ENCODE data around the gene NCBP2L. TPM values are rescaled to one million over a fixed set of nuclear protein-coding genes. Genes with fewer than 3 reads are reported as not detected.

Gene NCBP2L
- total and polyA plus RNA-seq, 2 experiments from 2014 or later: 0.39 TPM; not detected in 1

GRCh38 chrX:107752714-107753113 lies 24.8 kb upstream of the NCBP2L start:
- Histone ChIP-seq H3K27ac (no peak overlapping the region), H3K9me3 (ENCODE audit: low read depth) (no peaks in the 10 kb centered on the region), H3K4me3 (no peak overlapping the region), H3K9me2 (replicated peaks; ENCODE audit: insufficient read depth) (no peaks in the 10 kb centered on the region), H3K4me2 (no peak overlapping the region), H3K27me3 (no peaks in the 10 kb centered on the region), H2AFZ (no peak overlapping the region), H3K79me2 (peaks cover 13% of the 10 kb centered on the region), H3K36me3 (replicated peaks; ENCODE audit: insufficient read depth, low read depth) (no peaks in the 10 kb centered on the region), H4K20me1 (ENCODE audit: insufficient read depth, poor library complexity, severe bottlenecking) (peaks cover 2% of the 10 kb centered on the region), H3K4me1 (ENCODE audit: insufficient read depth) (peaks cover 11% of the 10 kb centered on the region)
- no peak for DNase-seq (ENCODE audit: low spot score)
- TF ChIP-seq CTCF (IDR thresholded peaks at IDR 0.05; ENCODE audit: poor library complexity): no peak
- TF ChIP-seq EZH2phosphoT487 (IDR thresholded peaks at IDR 0.05; ENCODE audit: low read depth, severe bottlenecking, unreplicated experiment): no peak
- TF ChIP-seq EZH2 (IDR thresholded peaks at IDR 0.05; ENCODE audit: borderline replicate concordance): no peak
- WGBS (ENCODE audit: low lambda C conversion rate, missing lambda C conversion rate): 90% methylated on average over 3 of the region's 3 CpGs

DNA sequence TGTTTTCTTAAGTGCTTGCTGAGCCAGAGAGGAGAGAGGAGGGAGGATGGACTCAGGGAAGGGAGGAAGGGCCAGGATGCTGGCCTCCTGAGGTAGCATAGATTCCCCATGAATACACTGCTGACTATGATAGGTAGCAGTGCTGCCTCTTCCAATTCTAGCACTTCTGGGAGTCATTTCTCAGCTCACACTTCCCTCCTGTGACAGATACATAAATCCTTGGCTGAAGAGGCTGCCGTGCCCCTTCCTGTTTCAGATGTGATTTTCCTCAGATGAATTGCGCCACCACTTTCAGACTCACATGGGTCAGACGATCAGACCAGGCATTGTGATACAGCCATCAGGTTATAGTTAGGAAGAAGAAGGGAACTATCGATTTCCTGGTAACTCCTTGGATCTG lies 24.3 kb upstream of the NCBP2L start:
- H3K4me1 ChIP-seq (ENCODE audit: insufficient read depth): peaks cover 6% of the 10 kb centered on the region
- WGBS (ENCODE audit: low lambda C conversion rate, missing lambda C conversion rate): 80% methylated on average over 4 of the region's 4 CpGs
- no peak for TF ChIP-seq EZH2phosphoT487 (IDR thresholded peaks at IDR 0.05; ENCODE audit: low read depth, severe bottlenecking, unreplicated experiment)
- TF ChIP-seq EZH2 (IDR thresholded peaks at IDR 0.05; ENCODE audit: borderline replicate concordance): no peak
- TF ChIP-seq CTCF (IDR thresholded peaks at IDR 0.05; ENCODE audit: poor library complexity): no peak
- no peak overlapping the region for H3K4me2 ChIP-seq
- H3K27me3 ChIP-seq: no peaks in the 10 kb centered on the region
- H3K4me3 ChIP-seq: no peak overlapping the region
- no peak overlapping the region for H2AFZ ChIP-seq
- DNase-seq (ENCODE audit: low spot score): no peak
- no peak overlapping the region for H3K27ac ChIP-seq
- no peaks in the 10 kb centered on the region for H3K36me3 ChIP-seq (replicated peaks; ENCODE audit: insufficient read depth, low read depth)
- H4K20me1 ChIP-seq (ENCODE audit: insufficient read depth, poor library complexity, severe bottlenecking): peaks cover 2% of the 10 kb centered on the region
- peaks cover 14% of the 10 kb centered on the region for H3K79me2 ChIP-seq
- no peaks in the 10 kb centered on the region for H3K9me3 ChIP-seq (ENCODE audit: low read depth)
- H3K9me2 ChIP-seq (replicated peaks; ENCODE audit: insufficient read depth): no peaks in the 10 kb centered on the region

DNA sequence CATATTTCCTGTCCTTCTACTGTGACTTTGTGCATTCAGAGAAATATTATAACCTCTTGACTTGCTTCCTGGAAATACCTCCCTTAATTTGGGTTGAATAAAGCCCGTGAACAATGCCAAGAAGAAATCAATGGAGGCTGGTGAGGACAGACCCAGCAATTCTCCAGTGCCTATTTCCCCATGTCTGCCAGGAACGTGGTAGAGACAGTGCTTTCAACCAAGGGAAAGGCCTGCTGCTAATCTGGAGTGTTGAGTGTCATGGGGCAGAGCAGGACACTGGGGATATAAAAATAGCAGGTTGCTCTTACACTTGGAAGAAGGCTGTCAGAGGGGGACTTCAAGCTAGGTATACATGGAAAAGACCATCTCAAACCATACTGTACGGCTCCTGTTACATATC lies 21.8 kb upstream of the NCBP2L start:
- Histone ChIP-seq H2AFZ (no peak overlapping the region), H3K27ac (no peak overlapping the region), H3K4me1 (ENCODE audit: insufficient read depth) (no peaks in the 10 kb centered on the region), H3K9me2 (replicated peaks; ENCODE audit: insufficient read depth) (no peaks in the 10 kb centered on the region), H3K4me3 (no peak overlapping the region), H3K79me2 (peaks cover 3% of the 10 kb centered on the region), H3K36me3 (replicated peaks; ENCODE audit: insufficient read depth, low read depth) (no peaks in the 10 kb centered on the region), H3K4me2 (no peak overlapping the region), H4K20me1 (ENCODE audit: insufficient read depth, poor library complexity, severe bottlenecking) (peaks cover 2% of the 10 kb centered on the region), H3K27me3 (no peaks in the 10 kb centered on the region), H3K9me3 (ENCODE audit: low read depth) (no peaks in the 10 kb centered on the region)
- TF ChIP-seq CTCF (IDR thresholded peaks at IDR 0.05; ENCODE audit: poor library complexity): no peak
- TF ChIP-seq EZH2 (IDR thresholded peaks at IDR 0.05; ENCODE audit: borderline replicate concordance): no peak
- WGBS (ENCODE audit: low lambda C conversion rate, missing lambda C conversion rate): 84% methylated on average over 3 of the region's 3 CpGs
- DNase-seq (ENCODE audit: low spot score): no peak

- H2AFZ ChIP-seq: no peak overlapping the region
- no peaks in the 10 kb centered on the region for H3K9me3 ChIP-seq (ENCODE audit: low read depth)
- H3K4me1 ChIP-seq (ENCODE audit: insufficient read depth): no peaks in the 10 kb centered on the region
- WGBS (ENCODE audit: low lambda C conversion rate, missing lambda C conversion rate): 93% methylated on average over 5 of the region's 5 CpGs
- peaks cover 7% of the 10 kb centered on the region for H3K79me2 ChIP-seq
- TF ChIP-seq EZH2 (IDR thresholded peaks at IDR 0.05; ENCODE audit: borderline replicate concordance) (no peak), EZH2phosphoT487 (IDR thresholded peaks at IDR 0.05; ENCODE audit: low read depth, severe bottlenecking, unreplicated experiment) (no peak), CTCF (IDR thresholded peaks at IDR 0.05; ENCODE audit: poor library complexity) (no peak)
- H3K36me3 ChIP-seq (replicated peaks; ENCODE audit: insufficient read depth, low read depth): no peaks in the 10 kb centered on the region
- H3K4me3 ChIP-seq: no peak overlapping the region
- H3K27me3 ChIP-seq: no peaks in the 10 kb centered on the region
- H3K4me2 ChIP-seq: no peak overlapping the region
- no peak overlapping the region for H3K27ac ChIP-seq
- H4K20me1 ChIP-seq (ENCODE audit: insufficient read depth, poor library complexity, severe bottlenecking): peaks cover 2% of the 10 kb centered on the region
- H3K9me2 ChIP-seq (replicated peaks; ENCODE audit: insufficient read depth): no peaks in the 10 kb centered on the region
- DNase-seq (ENCODE audit: low spot score): no peak
These were observed 19.2 kb upstream of the NCBP2L start for GRCh38 chrX:107758231-107758766.

Measured in hepatocyte (in vitro differentiated cells).